NCI-H2029 (cell line): ENCODE data around the gene LRTM2.

ENCODE experiments used
- DNase-seq: peaks from one replicate; lab custom pipeline; 2025; lab: John Stamatoyannopoulos, UW

LRTM2 gene

GRCh38 chr12:1883513-1883912 lies 63.1 kb downstream of the LRTM2 start:
- DNase-seq = no peak

- no peak for DNase-seq
Observed at GRCh38 chr12:1884651-1885050, 64.3 kb downstream of the LRTM2 start.

- no peak for DNase-seq
Observed at GRCh38 chr12:1885082-1885596, 64.8 kb downstream of the LRTM2 start.

- no peak for DNase-seq
Observed at GRCh38 chr12:1885599-1886245, 65.4 kb downstream of the LRTM2 start.
